Nasal cavity respiratory epithelium epithelial cell of viscerocranial mucosa (primary cell): ENCODE results near the gene RASEF. TPM values are rescaled to one million over a fixed set of nuclear protein-coding genes. Genes with fewer than 3 reads are reported as not detected.

Experiments used
- total RNA-seq: library from RNA; depleted of rRNA; stranded (reverse); fragments of >200 nt; gene quantifications from 2 replicates; pipeline ENCODE4 v1.2.3, GENCODE V29; 2014

The RASEF gene
- 3.4 and 20.9 TPM in 2 replicates for total RNA-seq

GRCh38 chr9:83062651-83063527 lies at the start of gene RASEF:
Gene RASEF, minus strand, starts transcription at chr9:83063142. Its CDS starts 275 bp downstream, at chr9:83062867.

